KMS-11 (cell line): ENCODE results near the gene VKORC1.

ENCODE experiments used
- H2AFZ ChIP-seq: fragments of 200-600 bp; sonication (generic); 2 replicates; pipeline ENCODE4 v1.6.1; 2016; ENCODE audit warnings: antibody characterized with exemption, mixed run types, low read depth
- H3K27ac ChIP-seq: fragments of 200-600 bp; sonication (generic); 2 replicates; pipeline ENCODE4 v1.6.1; 2016; ENCODE audit warnings: mild to moderate bottlenecking, mixed run types
- H3K27me3 ChIP-seq: fragments of 200-600 bp; sonication (generic); 2 replicates; pipeline ENCODE4 v1.6.1; 2017; ENCODE audit warnings: mild to moderate bottlenecking, low read depth, mixed run types, moderate library complexity; ENCODE audit not compliant: insufficient read depth
- H3K36me3 ChIP-seq: fragments of 200-600 bp; sonication (generic); 2 replicates; pipeline ENCODE4 v1.6.1; 2017; ENCODE audit warnings: mild to moderate bottlenecking, mixed run types; ENCODE audit not compliant: insufficient read depth
- H3K4me1 ChIP-seq: fragments of 200-600 bp; sonication (generic); 2 replicates; pipeline ENCODE4 v1.6.1; 2016; ENCODE audit warnings: mild to moderate bottlenecking, low read depth, mixed run types; ENCODE audit not compliant: poor library complexity, severe bottlenecking
- H3K4me2 ChIP-seq: fragments of 200-600 bp; sonication (generic); 2 replicates; pipeline ENCODE4 v1.7.0; 2016; ENCODE audit warnings: mild to moderate bottlenecking, mixed run types
- H3K4me3 ChIP-seq: fragments of 200-600 bp; sonication (generic); IDR thresholded peaks from 2 replicates; pipeline ENCODE4 v1.6.1; 2017; ENCODE audit warnings: low read depth, low read length, mixed read lengths; ENCODE audit not compliant: insufficient read depth
- H3K79me2 ChIP-seq: fragments of 200-600 bp; sonication (generic); 2 replicates; pipeline ENCODE4 v1.6.1; 2016; ENCODE audit warnings: low read depth, mixed run types; ENCODE audit not compliant: insufficient read depth
- H3K9ac ChIP-seq: fragments of 200-600 bp; sonication (generic); 2 replicates; pipeline ENCODE4 v1.6.1; 2016; ENCODE audit warnings: mild to moderate bottlenecking, mixed run types
- H4K20me1 ChIP-seq: fragments of 200-600 bp; sonication (generic); 2 replicates; pipeline ENCODE4 v1.6.1; 2016; ENCODE audit warnings: mild to moderate bottlenecking, mixed run types; ENCODE audit not compliant: insufficient read depth
- TF ChIP-seq, protein P1 (sequence below): fragments of 200-600 bp; sonication (generic); conservative IDR thresholded peaks from 2 replicates; pipeline ENCODE4 v1.6.1; 2017; ENCODE audit warnings: low read depth, mild to moderate bottlenecking, antibody characterized with exemption, low read length, moderate library complexity, mixed read lengths

VKORC1 gene

DNA sequence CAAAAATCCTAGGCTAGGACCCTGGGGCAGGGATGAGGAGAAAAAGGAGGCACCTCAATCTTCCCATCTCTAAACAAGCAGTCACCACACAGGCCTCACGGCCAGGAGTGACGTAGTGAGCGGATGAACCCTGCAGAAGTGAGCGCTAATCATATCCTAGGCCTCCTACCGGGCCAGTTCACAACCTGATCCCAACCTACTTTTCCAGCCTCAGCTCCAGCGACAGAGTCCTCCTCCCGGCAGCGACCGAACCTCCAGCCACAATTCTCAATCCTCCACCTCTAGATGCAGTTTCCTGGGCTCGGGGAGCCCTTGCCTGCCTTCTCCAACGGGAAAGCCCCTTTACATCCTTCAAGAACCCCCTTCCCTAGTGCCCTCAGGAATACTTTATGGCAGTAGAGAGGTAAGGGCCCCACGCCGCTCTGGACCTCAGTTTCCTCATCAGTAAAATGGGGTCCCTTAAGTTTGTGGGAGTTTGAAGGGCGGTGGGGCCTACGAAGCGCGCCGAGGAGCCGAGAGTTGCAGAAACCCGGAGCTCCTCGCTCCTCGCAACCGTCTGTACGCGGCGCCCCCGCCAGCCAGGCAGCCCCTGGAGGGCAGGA is 22.0 kb downstream of the VKORC1 start:
- Histone ChIP-seq H3K4me2 (peak overlapping the region; percentile 75), H3K27me3 (no peaks in the 10 kb centered on the region), H2AFZ (peak overlapping the region; percentile 90), H3K9ac (peak overlapping the region; percentile 81), H3K4me3 (no peak overlapping the region), H3K27ac (peak overlapping the region; percentile 70), H3K79me2 (peaks cover 73% of the 10 kb centered on the region), H3K4me1 (peaks cover 25% of the 10 kb centered on the region), H4K20me1 (no peaks in the 10 kb centered on the region), H3K36me3 (no peaks in the 10 kb centered on the region; the same call in 1 of the 2 replicates)
- TF ChIP-seq, protein P1, sequence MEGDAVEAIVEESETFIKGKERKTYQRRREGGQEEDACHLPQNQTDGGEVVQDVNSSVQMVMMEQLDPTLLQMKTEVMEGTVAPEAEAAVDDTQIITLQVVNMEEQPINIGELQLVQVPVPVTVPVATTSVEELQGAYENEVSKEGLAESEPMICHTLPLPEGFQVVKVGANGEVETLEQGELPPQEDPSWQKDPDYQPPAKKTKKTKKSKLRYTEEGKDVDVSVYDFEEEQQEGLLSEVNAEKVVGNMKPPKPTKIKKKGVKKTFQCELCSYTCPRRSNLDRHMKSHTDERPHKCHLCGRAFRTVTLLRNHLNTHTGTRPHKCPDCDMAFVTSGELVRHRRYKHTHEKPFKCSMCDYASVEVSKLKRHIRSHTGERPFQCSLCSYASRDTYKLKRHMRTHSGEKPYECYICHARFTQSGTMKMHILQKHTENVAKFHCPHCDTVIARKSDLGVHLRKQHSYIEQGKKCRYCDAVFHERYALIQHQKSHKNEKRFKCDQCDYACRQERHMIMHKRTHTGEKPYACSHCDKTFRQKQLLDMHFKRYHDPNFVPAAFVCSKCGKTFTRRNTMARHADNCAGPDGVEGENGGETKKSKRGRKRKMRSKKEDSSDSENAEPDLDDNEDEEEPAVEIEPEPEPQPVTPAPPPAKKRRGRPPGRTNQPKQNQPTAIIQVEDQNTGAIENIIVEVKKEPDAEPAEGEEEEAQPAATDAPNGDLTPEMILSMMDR: no peak

DNA sequence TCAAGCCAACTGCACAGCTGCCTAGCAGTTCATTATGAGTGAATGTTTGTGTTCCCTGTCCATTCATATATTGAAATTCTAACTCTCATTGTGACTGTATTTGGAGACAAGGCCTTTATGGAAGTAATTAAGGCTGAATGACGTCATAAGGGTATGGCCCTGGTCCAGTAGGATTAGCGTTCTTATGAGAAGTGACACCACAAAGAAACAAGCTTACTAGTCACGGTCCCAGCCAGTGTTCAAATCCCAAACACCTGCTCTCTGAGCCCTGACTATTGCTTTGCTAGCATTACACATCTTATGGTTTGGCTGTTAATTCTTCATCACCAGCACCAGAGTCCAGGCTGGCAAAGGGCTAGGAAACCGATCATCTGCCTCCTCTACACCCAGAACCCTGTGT is 22.7 kb downstream of the VKORC1 start:
- Histone ChIP-seq H2AFZ (no peak overlapping the region), H3K36me3 (no peaks in the 10 kb centered on the region; the same call in 1 of the 2 replicates), H3K4me1 (peaks cover 25% of the 10 kb centered on the region), H3K79me2 (peaks cover 65% of the 10 kb centered on the region), H3K4me3 (no peak overlapping the region), H3K9ac (no peak overlapping the region; the same call in 1 of the 2 replicates), H3K27me3 (no peaks in the 10 kb centered on the region), H3K4me2 (peak overlapping the region; percentile 75), H3K27ac (peak overlapping the region; percentile 70; the same call in 1 of the 2 replicates), H4K20me1 (0 out of 2 replicates have a peak, but pooled peaks cover 1% of the 10 kb centered on the region)
- TF ChIP-seq, protein P1: no peak

DNA sequence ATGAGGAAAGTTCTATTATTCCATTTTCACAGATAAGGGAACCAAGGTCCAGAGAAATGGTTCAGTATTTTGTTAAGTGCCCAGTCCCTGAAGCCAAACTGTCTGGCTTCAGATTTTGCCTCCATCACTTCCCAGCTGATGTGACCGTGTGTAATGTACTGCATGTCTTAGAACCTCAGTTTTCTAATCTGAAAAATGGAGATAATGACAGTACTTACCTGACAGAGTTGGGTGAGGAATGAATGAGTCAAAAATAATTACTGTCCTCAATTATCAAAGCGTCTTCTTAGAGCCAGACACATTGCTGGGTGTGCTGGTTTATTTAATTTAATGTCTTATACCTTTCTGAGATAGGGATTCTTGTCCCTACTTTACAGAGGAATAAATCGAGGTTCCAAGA is 27.3 kb downstream of the VKORC1 start:
- H3K4me1 ChIP-seq: peaks cover 15% of the 10 kb centered on the region
- H3K79me2 ChIP-seq: peaks cover 43% of the 10 kb centered on the region; the same call in 1 of the 2 replicates
- H3K27ac ChIP-seq: no peak overlapping the region
- TF ChIP-seq, protein P1: no peak
- H3K36me3 ChIP-seq: no peaks in the 10 kb centered on the region
- no peaks in the 10 kb centered on the region for H3K27me3 ChIP-seq
- H3K4me3 ChIP-seq: no peak overlapping the region
- H2AFZ ChIP-seq: no peak overlapping the region
- H4K20me1 ChIP-seq: 0 out of 2 replicates have a peak, but pooled peaks cover 8% of the 10 kb centered on the region
- no peak overlapping the region for H3K4me2 ChIP-seq
- no peak overlapping the region for H3K9ac ChIP-seq

DNA sequence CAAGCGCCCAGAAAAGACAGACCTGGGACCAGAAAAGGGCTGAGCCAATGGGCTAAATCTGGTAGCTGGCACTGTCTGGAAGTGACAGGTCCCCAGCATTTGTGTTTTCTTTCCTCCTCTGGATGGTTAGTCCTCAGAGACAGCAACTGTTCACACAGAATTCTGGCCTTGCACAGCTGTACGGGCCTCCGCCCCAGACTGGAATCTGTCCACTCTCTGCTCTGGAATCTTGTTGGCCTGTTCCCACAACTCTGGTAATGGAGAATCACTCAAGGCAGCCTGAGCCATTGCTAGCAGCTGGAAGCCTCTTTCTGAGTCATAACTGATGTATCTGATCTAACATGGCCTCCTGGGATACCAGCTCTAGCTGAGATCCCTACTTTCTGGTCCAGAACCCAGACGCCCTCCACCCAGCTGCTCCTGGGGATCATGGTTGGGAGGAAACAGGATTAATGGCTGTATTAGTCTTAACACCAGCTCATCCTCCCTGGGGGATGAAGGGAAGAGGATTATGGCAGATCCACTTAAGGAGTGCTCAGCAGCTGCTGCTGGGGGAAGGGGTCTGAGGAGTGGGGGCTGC is 29.6 kb downstream of the VKORC1 start:
- no peak overlapping the region for H3K9ac ChIP-seq
- H3K36me3 ChIP-seq: no peaks in the 10 kb centered on the region
- H3K79me2 ChIP-seq: peaks cover 24% of the 10 kb centered on the region; the same call in 1 of the 2 replicates
- H3K27me3 ChIP-seq: no peaks in the 10 kb centered on the region
- TF ChIP-seq, protein P1: no peak
- H2AFZ ChIP-seq: no peak overlapping the region
- no peak overlapping the region for H3K4me3 ChIP-seq
- no peaks in the 10 kb centered on the region for H3K4me1 ChIP-seq
- no peak overlapping the region for H3K27ac ChIP-seq
- H3K4me2 ChIP-seq: no peak overlapping the region
- H4K20me1 ChIP-seq: 0 out of 2 replicates have a peak, but pooled peaks cover 8% of the 10 kb centered on the region
